B cell (primary cell): ENCODE results near the gene RTCB.
"Not testable (repeated sequence)": the region's sequence is repeated elsewhere in the genome, so short reads cannot be mapped to it uniquely, and the experiment has no call there.

Experiments
- CTCF ChIP-seq: fragments of 200-600 bp; IDR thresholded peaks from one replicate; pipeline ENCODE4 v1.8.0; 2022; ENCODE audit warnings: antibody characterized with exemption, mild to moderate bottlenecking
- EZH2 ChIP-seq: IDR thresholded peaks from 2 replicates; pipeline ENCODE4 v1.6.1; 2012; ENCODE audit warnings: borderline replicate concordance, low read depth, mild to moderate bottlenecking, moderate library complexity, low read length; ENCODE audit not compliant: insufficient read depth, poor library complexity, severe bottlenecking

- TF ChIP-seq CTCF, EZH2: not testable (repeated sequence)
Observed at GRCh38 chr22:32351875-32352274, 60.2 kb downstream of the RTCB start.
